OCI-LY3 (cell line): ENCODE data around the gene GAB2.

Source experiments
- H2AFZ ChIP-seq: fragments of 200-600, 300-600 bp; shearing (Covaris generic); 2 replicates; pipeline ENCODE4 v1.6.0; 2014; ENCODE audit warnings: antibody characterized with exemption, low read depth, low read length
- H3K27ac ChIP-seq: fragments of 200-600, 300-600 bp; sonication (generic); 2 replicates; pipeline ENCODE4 v1.5.1; 2014; ENCODE audit warnings: mild to moderate bottlenecking, low read length, moderate library complexity, mixed read lengths
- H3K27me3 ChIP-seq: fragments of 200-600, 300-600 bp; sonication (generic); 2 replicates; pipeline ENCODE4 v1.6.1; 2014; ENCODE audit warnings: low read depth, low read length, mixed read lengths
- H3K36me3 ChIP-seq: fragments of 200-600, 300-600 bp; sonication (generic); replicated peaks from 2 replicates; pipeline ENCODE3; 2014; ENCODE audit warnings: low read depth, low read length, mixed read lengths
- H3K4me1 ChIP-seq: fragments of 300-600, 200-600 bp; sonication (generic); 2 replicates; pipeline ENCODE4 v1.6.1; 2014; ENCODE audit warnings: low read length, mixed read lengths
- H3K4me2 ChIP-seq: fragments of 200-600, 300-600 bp; sonication (generic); 2 replicates; pipeline ENCODE4 v1.6.1; 2014; ENCODE audit warnings: low read length, mixed read lengths
- H3K4me3 ChIP-seq: fragments of 300-600, 200-600 bp; sonication (generic); 2 replicates; pipeline ENCODE4 v1.5.1; 2014; ENCODE audit warnings: antibody characterized with exemption, mild to moderate bottlenecking, low read length, moderate library complexity
- H3K79me2 ChIP-seq: fragments of 300-600, 200-600 bp; shearing (Covaris generic); 2 replicates; pipeline ENCODE4 v1.6.1; 2014; ENCODE audit warnings: mild to moderate bottlenecking, low read length, mixed read lengths
- H3K9ac ChIP-seq: fragments of 300-600, 200-600 bp; shearing (Covaris generic); 2 replicates; pipeline ENCODE4 v1.6.0; 2014; ENCODE audit warnings: mild to moderate bottlenecking, low read length, moderate library complexity
- H3K9me3 ChIP-seq: fragments of 200-600, 300-600 bp; shearing (Covaris generic); 2 replicates; pipeline ENCODE4 v1.6.1; 2014; ENCODE audit warnings: low read length, mixed read lengths; ENCODE audit not compliant: insufficient read depth
- H4K20me1 ChIP-seq: fragments of 200-600, 300-600 bp; sonication (generic); 2 replicates; pipeline ENCODE4 v1.6.1; 2016; ENCODE audit warnings: low read length, mixed read lengths; ENCODE audit not compliant: insufficient read depth
- CTCF ChIP-seq: fragments of 200-600, 300-600 bp; sonication (generic); IDR thresholded peaks from 2 replicates; pipeline ENCODE4 v1.5.1; 2014; ENCODE audit warnings: antibody characterized with exemption, low read length, low read depth
- EZH2phosphoT487 ChIP-seq: fragments of 200-600 bp; shearing (Covaris generic); IDR thresholded peaks from 2 replicates; pipeline ENCODE4 v1.6.1; 2018; ENCODE audit warnings: antibody characterized with exemption, mixed run types, low read depth

The GAB2 gene

GRCh38 chr11:78390809-78391208 is 26.8 kb downstream of the GAB2 start:
- no peak overlapping the region for H2AFZ ChIP-seq
- H3K4me2 ChIP-seq: no peak overlapping the region
- no peak for TF ChIP-seq CTCF
- TF ChIP-seq EZH2phosphoT487: no peak
- no peaks in the 10 kb centered on the region for H3K4me1 ChIP-seq
- no peak overlapping the region for H3K9ac ChIP-seq
- H3K27ac ChIP-seq: no peak overlapping the region
- H3K4me3 ChIP-seq: no peak overlapping the region
- peaks cover 7% of the 10 kb centered on the region; the same call in 1 of the 2 replicates for H4K20me1 ChIP-seq
- H3K36me3 ChIP-seq: no peaks in the 10 kb centered on the region
- H3K27me3 ChIP-seq: no peaks in the 10 kb centered on the region
- H3K9me3 ChIP-seq: no peaks in the 10 kb centered on the region
- H3K79me2 ChIP-seq: peaks cover 4% of the 10 kb centered on the region; the same call in 1 of the 2 replicates

GRCh38 chr11:78386215-78386941 is 31.2 kb downstream of the GAB2 start:
- Histone ChIP-seq H3K79me2 (no peaks in the 10 kb centered on the region; the same call in 1 of the 2 replicates), H3K4me2 (no peak overlapping the region), H4K20me1 (peaks cover 2% of the 10 kb centered on the region; the same call in 1 of the 2 replicates), H3K4me1 (no peaks in the 10 kb centered on the region), H2AFZ (no peak overlapping the region), H3K27me3 (no peaks in the 10 kb centered on the region), H3K9ac (no peak overlapping the region), H3K4me3 (no peak overlapping the region), H3K36me3 (peaks cover 6% of the 10 kb centered on the region), H3K9me3 (no peaks in the 10 kb centered on the region), H3K27ac (no peak overlapping the region)
- TF ChIP-seq EZH2phosphoT487 (no peak), CTCF (no peak)

GRCh38 chr11:78385205-78385604 is 32.4 kb downstream of the GAB2 start:
- no peak overlapping the region for H3K27ac ChIP-seq
- no peaks in the 10 kb centered on the region for H3K9me3 ChIP-seq
- no peak for TF ChIP-seq CTCF
- no peak for TF ChIP-seq EZH2phosphoT487
- H3K4me2 ChIP-seq: no peak overlapping the region
- H3K79me2 ChIP-seq: no peaks in the 10 kb centered on the region
- H3K4me3 ChIP-seq: no peak overlapping the region
- H4K20me1 ChIP-seq: peaks cover 2% of the 10 kb centered on the region; the same call in 1 of the 2 replicates
- no peak overlapping the region for H2AFZ ChIP-seq
- H3K9ac ChIP-seq: no peak overlapping the region
- H3K27me3 ChIP-seq: no peaks in the 10 kb centered on the region
- H3K4me1 ChIP-seq: no peaks in the 10 kb centered on the region
- H3K36me3 ChIP-seq: peaks cover 6% of the 10 kb centered on the region

- peaks cover 2% of the 10 kb centered on the region; the same call in 1 of the 2 replicates for H4K20me1 ChIP-seq
- no peak overlapping the region for H3K27ac ChIP-seq
- H2AFZ ChIP-seq: no peak overlapping the region
- no peaks in the 10 kb centered on the region for H3K79me2 ChIP-seq
- H3K4me2 ChIP-seq: no peak overlapping the region
- H3K4me1 ChIP-seq: no peaks in the 10 kb centered on the region
- no peak overlapping the region for H3K4me3 ChIP-seq
- no peaks in the 10 kb centered on the region for H3K27me3 ChIP-seq
- TF ChIP-seq CTCF (no peak), EZH2phosphoT487 (no peak)
- H3K9me3 ChIP-seq: no peaks in the 10 kb centered on the region
- H3K9ac ChIP-seq: no peak overlapping the region
- H3K36me3 ChIP-seq: peaks cover 6% of the 10 kb centered on the region
Measured at GRCh38 chr11:78384231-78384630, 33.4 kb downstream of the GAB2 start.
